ENCODE data around the gene ERF.

The ERF gene

DNA sequence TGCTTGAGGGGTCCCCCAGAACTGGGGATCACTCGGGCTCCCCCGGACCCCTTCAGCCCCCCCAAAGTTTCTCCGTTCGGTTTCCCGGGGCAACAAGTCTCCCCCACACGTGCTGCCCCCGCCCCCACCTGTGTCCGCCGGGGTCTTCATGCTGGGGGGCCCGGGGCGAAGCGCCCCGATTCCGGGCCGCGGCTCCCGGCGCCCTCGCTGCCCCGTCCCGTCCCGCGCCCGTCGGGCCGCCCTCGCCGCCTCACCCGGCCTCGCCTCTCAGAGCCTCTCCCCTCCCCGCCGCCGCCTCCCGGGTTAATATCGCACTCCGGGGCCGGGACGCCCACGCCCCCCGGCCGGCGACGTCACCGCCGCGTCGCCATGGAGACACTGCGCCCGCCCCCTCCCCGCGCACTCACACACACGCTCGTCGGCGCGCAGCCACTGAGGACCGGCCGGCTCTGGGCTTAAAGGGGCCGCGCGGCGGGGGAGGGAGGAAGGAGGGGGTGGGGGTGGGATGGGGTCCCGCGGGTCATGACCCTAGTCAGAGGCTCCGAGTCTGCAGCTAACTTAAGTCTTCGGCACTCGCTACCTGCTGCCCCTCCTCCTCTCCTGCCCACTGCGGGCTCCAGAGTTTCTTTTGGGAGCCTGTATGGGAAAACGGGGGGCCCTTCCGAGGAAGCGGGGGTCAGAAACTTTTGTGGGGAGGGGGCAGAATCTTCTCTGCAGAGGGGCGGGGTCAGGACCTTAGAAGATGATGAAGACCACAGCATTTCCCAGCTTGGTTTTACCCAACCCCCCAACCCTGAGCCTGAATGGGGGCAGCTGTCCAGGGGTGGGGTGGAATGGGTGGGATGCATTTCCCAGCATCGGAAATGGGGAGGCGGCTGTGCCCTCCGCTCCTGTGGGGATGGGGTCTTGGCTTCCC lies at the start of gene ERF:
ERF (minus strand) TSS at position 279 of the 916 bp plus-strand sequence; CDS start at position 150, 129 bp downstream.
- DNase-seq (ENCODE audit: low spot score) = peak; percentile 92

DNA sequence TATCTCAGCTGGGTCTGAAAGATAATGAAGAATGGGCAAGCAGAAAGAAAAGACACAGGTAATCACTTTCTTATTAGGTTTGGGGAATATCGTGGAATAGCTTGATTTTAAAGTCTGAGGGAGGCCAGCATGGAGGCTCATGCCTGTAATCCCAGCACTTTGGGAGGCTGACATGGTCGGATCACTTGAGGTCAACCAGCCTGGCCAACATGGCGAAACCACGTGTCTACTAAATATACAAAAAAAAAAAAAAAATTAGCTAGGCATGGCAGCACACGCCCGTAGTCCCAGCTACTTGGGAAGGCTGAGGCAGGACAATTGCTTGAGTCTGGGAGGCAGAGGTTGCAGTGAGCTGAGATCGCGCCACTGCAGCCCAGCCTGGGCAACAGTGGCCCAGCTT lies 48.9 kb upstream of the ERF start:
- DNase-seq (ENCODE audit: low spot score) = no peak

DNA sequence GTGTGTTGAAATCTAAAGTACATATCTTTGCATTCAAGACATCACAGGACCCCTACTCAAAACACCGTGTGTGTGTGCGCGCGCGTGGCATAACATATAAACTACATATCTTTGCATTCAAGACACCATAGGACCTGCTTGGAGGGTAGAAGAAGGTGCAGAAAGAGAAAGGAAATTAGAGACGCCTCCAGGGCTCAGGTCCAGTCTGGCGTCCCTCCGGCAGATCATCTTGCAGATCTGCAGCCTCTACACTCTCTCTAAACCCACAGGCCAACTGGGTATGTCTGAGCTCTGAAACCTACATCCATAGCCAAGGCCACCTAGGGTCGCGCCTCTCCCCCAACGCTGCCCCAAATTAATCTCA lies 48.2 kb upstream of the ERF start:
- no peak for DNase-seq (ENCODE audit: low spot score)

DNA sequence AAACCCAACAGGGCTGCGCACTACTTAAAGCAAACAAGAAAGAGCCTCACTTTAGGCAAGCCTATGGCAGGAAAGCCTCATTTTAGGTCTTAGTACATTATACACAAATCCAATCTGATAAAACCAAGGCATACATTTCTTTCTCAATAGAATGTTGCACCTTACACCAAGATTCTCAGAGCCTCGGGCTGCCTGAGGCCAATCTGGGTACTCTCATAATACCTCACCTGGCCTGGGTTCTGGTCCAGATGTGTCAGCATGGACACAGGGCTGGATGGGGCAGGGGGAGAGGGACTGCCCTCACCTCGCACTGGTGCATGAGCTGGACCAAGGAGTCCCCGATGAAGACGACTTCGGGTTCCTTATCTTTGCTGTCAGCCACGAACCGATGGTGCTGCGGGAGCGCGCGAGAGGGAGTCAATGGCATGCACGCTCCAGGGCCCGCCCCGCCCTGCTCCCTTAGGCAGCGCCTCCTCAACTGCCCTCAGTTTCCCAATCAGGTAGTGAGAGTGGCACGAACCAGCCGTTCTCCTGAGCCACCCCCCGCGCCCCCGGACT lies 46.8 kb upstream of the ERF start, which contains the start of gene PRR19:
PRR19 (plus strand) TSS at position 487 of the 558 bp plus-strand sequence. CDS start 7,453 bp downstream, outside the sequence.
- peak; percentile 34 for DNase-seq (ENCODE audit: low spot score)

DNA sequence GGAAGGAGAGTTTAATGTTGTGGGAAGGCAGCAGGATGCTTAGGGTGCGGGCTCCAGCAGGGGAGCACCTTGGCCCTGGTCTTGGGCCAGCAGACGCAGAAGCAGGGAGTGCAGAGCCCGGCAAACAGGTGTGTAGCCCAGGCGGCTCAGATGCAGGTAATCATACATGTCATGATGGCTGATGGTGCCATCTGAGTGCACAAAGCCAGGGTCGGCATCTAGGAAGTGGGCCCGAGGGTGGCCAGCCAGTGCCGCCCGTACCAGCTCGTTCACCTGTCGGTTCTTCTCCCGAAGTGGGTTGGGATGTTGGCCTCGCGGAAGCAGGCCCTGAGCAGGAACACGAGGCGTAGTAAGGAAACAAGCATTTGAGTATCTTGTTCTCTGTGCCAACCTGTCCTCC lies 42.1 kb upstream of the ERF start:
- DNase-seq (ENCODE audit: low spot score) = no peak

DNA sequence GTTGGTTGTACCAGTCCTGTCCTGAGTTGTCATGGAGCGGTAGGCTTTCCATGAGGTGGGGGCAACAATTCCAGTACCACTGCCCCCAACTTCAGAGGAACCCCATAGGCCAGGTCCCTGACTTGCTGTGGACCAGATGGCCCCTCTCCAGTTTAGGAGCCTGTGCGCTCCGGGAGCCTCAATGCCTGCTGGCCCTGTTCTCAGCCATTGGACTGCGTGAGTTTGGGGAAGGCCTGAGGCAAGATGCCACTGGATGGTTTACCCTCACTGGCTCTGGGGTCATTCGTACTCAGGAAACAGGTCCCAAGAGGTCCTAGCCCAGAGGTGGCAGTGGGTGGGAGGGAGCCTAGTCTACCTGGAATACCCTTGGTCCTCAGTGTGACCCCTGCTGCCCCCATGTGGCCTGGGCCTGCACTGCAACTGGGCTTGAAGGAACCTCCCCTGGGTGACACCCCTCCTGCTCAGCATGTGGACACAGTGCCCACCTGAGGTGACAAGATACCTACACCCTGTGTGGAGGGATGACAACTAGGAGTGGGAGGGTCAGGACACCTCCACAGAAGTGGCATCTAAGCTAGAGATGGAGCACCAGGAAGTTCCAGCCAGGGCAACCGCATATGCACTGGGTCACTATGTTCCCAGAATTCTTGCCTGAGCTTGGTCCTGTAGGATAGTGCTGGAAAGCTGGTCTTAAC lies 41.0 kb upstream of the ERF start:
- DNase-seq (ENCODE audit: low spot score) = peak; percentile 87

DNA sequence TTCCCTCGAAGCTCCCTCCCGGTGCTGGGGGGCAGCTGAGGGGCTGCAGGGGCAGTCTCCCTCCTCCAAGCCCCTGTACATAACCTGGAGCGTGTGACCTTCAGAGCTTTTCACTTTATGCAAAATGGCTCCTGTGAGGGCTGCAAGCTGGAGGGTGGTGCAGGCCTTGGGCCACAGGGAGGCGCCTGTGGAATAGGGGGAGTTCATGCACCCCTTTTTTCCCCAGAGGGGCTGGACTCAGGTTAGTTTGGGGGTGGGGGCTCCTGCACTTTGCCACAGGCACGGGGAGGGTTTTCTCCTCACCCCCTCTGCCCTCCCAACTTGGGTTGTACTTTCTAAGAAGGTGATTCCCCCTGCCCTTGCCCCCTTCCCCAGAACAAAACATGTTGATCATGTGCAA lies 40.4 kb upstream of the ERF start:
- no peak for DNase-seq (ENCODE audit: low spot score)

DNA sequence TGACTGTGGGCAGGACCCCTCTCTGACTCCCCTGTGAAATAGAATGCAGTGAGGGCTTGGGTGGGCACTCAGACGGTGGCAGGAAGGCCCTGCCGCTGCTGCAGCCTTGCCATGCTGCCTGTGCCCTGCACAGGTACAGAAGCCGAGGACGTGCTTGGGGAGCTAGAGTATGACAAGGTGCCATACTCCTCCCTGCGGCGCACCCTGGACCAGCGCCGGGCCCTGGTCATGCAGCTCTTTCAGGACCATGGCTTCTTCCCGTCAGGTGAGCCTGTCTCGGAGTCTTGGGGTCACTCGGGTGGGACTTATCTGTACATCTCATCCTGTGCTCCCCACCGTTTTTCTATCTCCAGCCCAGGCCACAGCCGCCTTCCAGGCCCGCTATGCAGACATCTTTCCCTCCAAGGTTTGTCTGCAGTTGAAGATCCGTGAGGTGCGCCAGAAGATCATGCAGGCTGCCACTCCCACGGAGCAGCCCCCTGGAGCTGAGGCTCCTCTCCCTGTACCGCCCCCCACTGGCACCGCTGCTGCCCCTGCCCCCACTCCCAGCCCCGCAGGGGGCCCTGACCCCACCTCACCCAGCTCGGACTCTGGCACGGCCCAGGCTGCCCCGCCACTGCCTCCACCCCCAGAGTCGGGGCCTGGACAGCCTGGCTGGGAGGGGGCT lies 39.7 kb upstream of the ERF start:
- no peak for DNase-seq (ENCODE audit: low spot score)

DNA sequence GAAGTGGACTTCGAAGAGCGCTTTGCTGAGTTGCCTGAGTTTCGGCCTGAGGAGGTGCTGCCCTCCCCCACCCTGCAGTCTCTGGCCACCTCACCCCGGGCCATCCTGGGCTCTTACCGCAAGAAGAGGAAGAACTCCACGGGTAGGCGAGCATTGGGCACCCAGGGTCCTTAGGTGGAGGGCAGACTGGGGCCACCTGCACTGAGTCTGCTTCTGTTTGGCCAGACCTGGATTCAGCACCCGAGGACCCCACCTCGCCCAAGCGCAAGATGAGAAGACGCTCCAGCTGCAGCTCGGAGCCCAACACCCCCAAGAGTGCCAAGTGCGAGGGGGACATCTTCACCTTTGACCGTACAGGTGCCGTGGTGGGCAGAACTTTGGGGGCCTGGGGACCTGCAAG lies 39.0 kb upstream of the ERF start:
- no peak for DNase-seq (ENCODE audit: low spot score)

DNA sequence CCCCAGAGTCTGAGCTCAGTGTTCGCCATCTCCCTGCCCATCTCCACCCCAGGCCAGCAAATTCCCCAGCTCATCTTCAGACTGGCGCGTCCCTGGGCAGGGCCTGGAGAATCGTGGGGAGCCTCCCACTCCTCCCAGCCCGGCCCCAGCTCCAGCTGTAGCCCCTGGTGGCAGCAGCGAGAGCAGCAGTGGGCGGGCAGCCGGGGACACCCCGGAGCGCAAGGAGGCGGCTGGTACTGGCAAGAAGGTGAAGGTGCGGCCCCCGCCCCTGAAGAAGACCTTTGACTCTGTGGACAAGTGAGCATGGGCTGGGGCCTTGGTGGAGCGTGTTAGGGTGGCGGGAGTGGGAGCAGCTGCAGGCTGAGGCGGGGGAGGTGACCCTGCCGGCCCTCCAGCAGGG lies 38.6 kb upstream of the ERF start:
- no peak for DNase-seq (ENCODE audit: low spot score)

DNA sequence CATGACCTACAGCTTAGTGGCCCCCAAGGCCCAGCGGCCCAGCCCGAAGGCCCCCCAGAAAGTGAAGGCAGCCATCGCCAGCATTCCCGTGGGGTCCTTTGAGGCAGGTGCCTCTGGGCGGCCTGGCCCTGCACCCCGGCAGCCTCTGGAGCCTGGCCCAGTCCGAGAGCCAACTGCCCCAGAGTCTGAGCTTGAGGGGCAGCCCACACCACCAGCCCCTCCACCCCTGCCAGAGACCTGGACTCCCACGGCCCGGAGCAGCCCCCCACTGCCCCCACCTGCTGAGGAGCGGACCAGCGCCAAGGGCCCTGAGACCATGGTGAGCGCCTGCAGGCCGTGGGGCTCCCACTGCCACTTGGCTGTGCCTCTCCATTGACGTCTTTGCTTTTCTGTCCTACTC lies 38.0 kb upstream of the ERF start:
- no peak for DNase-seq (ENCODE audit: low spot score)

DNA sequence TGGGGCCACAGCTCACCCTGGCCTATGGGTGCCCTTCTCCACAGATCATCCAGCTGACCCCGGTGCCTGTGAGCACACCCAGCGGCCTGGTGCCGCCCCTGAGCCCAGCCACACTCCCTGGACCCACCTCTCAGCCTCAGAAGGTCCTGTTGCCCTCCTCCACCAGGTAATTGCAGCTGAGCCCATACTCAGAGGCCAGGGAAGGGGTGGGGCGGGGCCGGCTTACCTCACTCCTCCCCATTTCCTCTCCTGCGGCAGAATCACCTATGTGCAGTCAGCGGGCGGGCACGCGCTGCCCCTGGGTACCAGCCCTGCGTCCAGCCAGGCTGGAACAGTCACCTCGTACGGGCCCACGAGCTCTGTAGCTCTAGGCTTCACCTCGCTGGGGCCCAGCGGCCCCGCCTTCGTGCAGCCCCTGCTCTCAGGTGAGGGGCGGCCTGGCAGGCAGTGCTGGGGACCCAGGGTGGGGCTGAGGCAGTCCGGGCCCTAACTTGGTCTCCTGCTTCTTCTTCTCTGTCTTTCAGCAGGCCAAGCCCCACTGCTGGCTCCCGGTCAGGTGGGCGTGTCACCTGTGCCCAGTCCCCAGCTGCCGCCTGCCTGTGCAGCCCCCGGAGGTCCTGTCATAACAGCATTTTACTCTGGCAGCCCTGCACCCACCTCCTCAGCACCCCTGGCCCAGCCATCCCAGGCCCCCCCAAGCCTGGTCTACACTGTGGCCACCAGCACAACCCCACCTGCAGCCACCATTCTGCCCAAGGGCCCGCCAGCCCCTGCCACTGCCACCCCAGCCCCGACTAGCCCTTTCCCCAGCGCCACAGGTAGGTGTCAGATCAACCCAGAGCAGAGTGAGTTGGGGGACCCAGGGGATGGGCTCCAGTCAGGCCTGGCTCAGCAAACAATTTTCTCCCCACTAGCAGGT lies 37.4 kb upstream of the ERF start:
- DNase-seq (ENCODE audit: low spot score) = no peak

DNA sequence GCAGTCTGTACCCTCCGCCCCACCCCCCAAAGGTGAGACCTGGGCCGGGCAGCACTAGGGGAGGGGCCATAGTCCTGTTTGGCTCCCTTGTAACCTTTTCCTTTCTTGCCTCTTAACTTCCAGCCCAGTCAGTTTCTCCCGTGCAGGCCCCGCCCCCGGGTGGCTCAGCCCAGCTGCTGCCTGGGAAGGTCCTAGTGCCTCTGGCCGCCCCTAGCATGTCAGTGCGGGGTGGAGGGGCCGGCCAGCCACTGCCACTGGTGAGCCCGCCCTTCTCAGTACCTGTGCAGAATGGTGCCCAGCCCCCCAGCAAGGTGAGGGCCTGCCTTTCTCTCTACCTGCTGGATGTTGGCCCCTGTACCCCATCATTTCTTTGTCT lies 36.5 kb upstream of the ERF start:
- no peak for DNase-seq (ENCODE audit: low spot score)

DNA sequence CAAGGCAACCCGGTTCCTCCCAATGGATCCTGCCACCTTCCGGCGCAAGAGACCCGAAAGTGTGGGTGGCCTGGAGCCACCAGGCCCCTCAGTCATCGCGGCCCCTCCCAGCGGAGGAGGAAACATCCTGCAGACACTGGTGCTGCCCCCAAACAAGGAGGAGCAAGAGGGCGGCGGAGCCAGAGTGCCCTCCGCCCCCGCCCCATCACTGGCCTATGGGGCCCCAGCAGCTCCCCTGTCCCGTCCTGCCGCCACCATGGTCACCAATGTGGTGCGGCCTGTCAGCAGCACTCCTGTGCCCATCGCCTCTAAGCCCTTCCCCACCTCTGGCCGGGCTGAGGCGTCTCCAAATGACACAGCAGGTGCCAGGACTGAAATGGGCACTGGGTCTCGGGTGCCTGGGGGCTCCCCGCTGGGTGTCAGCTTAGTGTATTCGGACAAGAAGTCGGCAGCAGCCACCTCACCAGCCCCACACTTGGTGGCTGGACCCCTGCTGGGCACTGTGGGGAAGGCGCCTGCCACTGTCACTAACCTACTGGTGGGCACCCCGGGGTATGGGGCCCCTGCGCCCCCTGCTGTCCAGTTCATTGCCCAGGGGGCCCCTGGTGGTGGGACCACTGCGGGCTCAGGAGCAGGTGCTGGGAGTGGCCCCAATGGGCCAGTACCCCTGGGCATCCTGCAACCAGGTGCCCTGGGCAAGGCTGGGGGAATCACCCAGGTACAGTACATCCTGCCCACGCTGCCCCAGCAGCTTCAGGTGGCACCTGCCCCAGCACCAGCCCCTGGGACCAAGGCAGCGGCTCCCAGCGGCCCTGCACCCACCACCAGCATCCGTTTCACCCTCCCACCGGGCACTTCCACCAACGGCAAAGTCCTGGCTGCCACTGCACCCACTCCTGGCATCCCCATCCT lies 35.9 kb upstream of the ERF start:
- DNase-seq (ENCODE audit: low spot score) = peak; percentile 88

DNA sequence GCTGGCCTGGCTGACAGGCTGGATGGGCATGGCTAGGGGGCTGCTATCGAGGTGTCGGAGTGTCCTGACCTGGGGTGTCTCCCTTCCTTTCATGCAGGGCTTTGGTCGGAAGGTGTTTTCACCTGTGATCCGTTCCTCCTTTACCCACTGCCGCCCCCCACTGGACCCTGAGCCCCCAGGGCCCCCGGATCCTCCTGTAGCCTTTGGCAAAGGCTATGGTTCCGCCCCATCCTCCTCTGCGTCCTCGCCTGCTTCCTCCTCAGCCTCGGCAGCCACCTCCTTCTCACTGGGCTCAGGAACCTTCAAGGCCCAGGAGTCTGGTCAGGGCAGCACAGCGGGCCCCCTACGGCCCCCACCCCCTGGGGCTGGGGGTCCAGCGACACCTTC lies 35.2 kb upstream of the ERF start:
- DNase-seq (ENCODE audit: low spot score) = no peak

DNA sequence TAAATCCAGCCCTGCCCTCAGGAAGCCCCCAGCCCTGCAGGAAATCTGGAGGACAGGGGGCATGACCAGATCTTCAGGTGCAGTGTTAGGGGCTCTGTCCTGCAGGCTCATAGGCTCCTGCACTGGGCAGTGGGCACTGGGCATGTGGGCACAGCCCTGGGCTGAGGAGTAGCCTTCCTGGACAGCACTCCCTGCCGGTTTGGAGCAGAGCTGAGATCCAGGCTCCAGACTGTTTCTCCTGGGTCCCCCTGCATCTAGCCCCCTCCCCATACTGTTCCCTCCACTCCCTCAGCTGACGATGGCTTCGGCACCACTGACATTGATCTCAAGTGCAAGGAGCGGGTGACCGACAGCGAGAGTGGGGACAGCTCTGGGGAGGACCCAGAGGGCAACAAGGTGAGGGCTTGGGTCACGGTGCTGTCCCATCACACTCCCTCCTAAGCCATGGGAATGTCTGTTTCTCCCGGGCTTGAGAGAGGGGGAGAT lies 34.7 kb upstream of the ERF start:
- no peak for DNase-seq (ENCODE audit: low spot score)

DNA sequence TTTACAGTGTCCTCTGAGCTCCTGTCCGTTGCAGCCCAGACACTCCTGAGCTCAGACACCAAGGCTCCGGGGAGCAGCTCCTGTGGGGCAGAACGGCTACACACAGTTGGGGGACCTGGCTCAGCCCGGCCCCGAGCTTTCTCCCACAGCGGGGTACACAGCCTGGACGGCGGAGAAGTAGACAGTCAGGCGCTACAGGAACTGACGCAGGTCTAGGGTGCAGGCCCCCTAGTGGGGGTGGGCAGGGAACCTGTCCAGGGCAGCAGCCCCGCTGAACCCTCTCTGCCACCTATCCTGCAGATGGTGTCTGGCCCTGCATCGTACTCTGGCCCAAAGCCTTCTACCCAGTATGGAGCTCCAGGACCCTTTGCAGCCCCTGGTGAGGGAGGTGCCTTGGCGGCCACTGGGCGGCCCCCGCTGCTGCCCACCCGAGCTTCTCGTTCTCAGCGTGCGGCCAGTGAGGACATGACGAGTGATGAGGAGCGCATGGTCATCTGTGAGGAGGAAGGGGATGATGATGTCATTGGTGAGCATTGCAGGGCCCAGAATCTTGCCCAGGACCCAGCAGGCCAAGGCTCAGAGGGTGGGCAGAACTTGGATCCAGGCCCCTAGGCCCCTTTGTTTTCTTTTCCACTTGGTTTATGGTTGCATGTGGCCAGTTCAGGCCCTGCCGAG lies 34.1 kb upstream of the ERF start:
- DNase-seq (ENCODE audit: low spot score) = no peak

DNA sequence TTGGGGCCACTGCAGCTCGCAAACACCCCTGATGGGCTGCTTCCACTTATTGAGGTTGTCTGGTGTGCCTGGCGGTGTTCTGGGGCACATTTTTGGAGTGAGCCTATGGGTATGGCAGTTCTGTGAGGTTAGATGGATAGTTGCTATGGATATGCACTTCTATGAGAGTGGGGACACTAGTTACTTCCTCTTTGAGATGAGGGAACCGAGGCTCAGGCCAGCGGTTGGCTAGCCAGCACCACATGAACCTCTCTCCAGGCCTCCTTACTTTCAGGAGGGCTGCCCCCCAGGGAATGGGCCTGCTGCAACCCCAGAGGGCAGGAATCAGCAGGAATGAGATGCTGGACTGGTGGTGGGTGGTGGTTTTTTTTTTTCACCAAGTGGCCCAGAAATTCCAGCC lies 33.5 kb upstream of the ERF start:
- no peak for DNase-seq (ENCODE audit: low spot score)

DNA sequence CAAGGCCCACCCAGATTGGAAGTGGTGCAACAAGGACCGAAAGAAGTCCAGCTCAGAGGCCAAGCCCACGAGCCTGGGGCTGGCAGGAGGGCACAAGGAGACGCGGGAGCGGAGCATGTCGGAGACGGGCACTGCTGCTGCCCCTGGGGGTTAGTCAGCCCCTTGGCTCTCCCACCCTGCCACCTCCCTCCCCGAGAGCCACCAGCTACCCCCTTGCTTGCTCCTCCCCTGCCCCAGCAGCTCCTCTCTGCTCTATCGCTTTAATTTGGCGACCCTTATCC lies 32.8 kb upstream of the ERF start:
- DNase-seq (ENCODE audit: low spot score) = no peak

All from NAMALWA (cell line).